Lower leg skin (tissue), 4 donors: Measurements from ENCODE around the gene IFT172. TPM values are rescaled to one million over a fixed set of nuclear protein-coding genes. Genes with fewer than 3 reads are reported as not detected.

ENCODE experiments used
- DNase-seq, 2 donors: peaks; one replicate each; pipeline ENCODE4 v3.0.0-alpha.2; 2019; ENCODE audit warnings: low spot score in 2 of 2
- H3K4me3 ChIP-seq: fragments of 200-600 bp; sonication (generic); 2 replicates; pipeline ENCODE4 v1.5.1; 2017; ENCODE audit warnings: mild to moderate bottlenecking, low read depth; ENCODE audit not compliant: poor library complexity, severe bottlenecking
- CTCF ChIP-seq, 3 donors: fragments of 450-650 bp; IDR thresholded peaks; one replicate each; pipeline ENCODE4 v1.5.1; 2016; ENCODE audit warnings: antibody characterized with exemption in 3 of 3, mild to moderate bottlenecking in 3 of 3, moderate library complexity in 2 of 3
- POLR2A ChIP-seq, 2 donors: fragments of 450-650 bp; IDR thresholded peaks; one replicate each; pipeline ENCODE4 v1.6.1; 2016 to 2017; ENCODE audit warnings: antibody characterized with exemption in 2 of 2, mild to moderate bottlenecking in 1 of 2, moderate library complexity in 1 of 2
- WGBS, 2 donors: methylation state at CpG; one replicate each; pipeline ENCODE4 v1.1.5; 2018; 5-methylcytosine and 5-hydroxymethylcytosine counted together
- intact Hi-C: fragments of 100-400 bp; cut with DNase I; formaldehyde crosslinking; loops from one replicate; pipeline ENCODE4 v1.15.0; 2023; ENCODE audit warnings: low total_unique reads
- total RNA-seq, 4 donors: library from RNA; depleted of rRNA; stranded (reverse); fragments of >200 nt; gene quantifications; one replicate each; pipeline ENCODE4 v1.1.0, GENCODE V29; 2016

IFT172 gene
- total RNA-seq, 4 donors from 2014 or later: 13.2 to 18.8 (median 14.4) TPM

- intact Hi-C loops: no loop called here
- no peak for DNase-seq
- TF ChIP-seq POLR2A (IDR thresholded peaks at IDR 0.05) (no peak), CTCF (IDR thresholded peaks at IDR 0.05) (no peak)
- 84 to 94% methylated on average over 2 of the region's 2 CpGs for WGBS, 2 donors
- H3K4me3 ChIP-seq: no peak overlapping the region
Observed at GRCh38 chr2:27520316-27520715, 30.8 kb upstream of the IFT172 start.

GRCh38 chr2:27518782-27519113, 29.2 kb upstream of the IFT172 start:
- intact Hi-C loops: no loop called here
- 90 to 94% methylated on average over 4 of the region's 4 CpGs for WGBS, 2 donors
- TF ChIP-seq POLR2A (IDR thresholded peaks at IDR 0.05) (no peak), CTCF (IDR thresholded peaks at IDR 0.05) (no peak)
- no peak overlapping the region for H3K4me3 ChIP-seq
- no peak for DNase-seq

GRCh38 chr2:27518113-27518781, 28.7 kb upstream of the IFT172 start:
- H3K4me3 ChIP-seq: no peak overlapping the region
- intact Hi-C loops: no loop called here
- WGBS, 2 donors: 82 to 83% methylated on average over 5 of the region's 5 CpGs
- TF ChIP-seq POLR2A (IDR thresholded peaks at IDR 0.05): no peak
- no peak for TF ChIP-seq CTCF (IDR thresholded peaks at IDR 0.05)
- DNase-seq: no peak

- 40 to 42% methylated on average over 6 of the region's 6 CpGs for WGBS, 2 donors
- TF ChIP-seq POLR2A (IDR thresholded peaks at IDR 0.05) (no peak), CTCF (IDR thresholded peaks at IDR 0.05) (no peak)
- intact Hi-C loops: no loop called here
- no peak overlapping the region for H3K4me3 ChIP-seq
- DNase-seq: no peak
Observed at GRCh38 chr2:27509326-27509725, 19.8 kb upstream of the IFT172 start.

GRCh38 chr2:27507293-27507692, 17.8 kb upstream of the IFT172 start:
- intact Hi-C loops: no loop called here
- WGBS, 2 donors: 71 to 72% methylated on average over 4 of the region's 4 CpGs
- no peak for DNase-seq
- no peak overlapping the region for H3K4me3 ChIP-seq
- TF ChIP-seq CTCF (IDR thresholded peaks at IDR 0.05): no peak

GRCh38 chr2:27506587-27506986, 17.0 kb upstream of the IFT172 start:
- intact Hi-C loops: no loop called here
- DNase-seq: no peak
- no peak overlapping the region for H3K4me3 ChIP-seq
- 80 to 93% methylated on average over 6 of the region's 6 CpGs for WGBS, 2 donors
- TF ChIP-seq POLR2A (IDR thresholded peaks at IDR 0.05): no peak
- no peak for TF ChIP-seq CTCF (IDR thresholded peaks at IDR 0.05)
